Vagina (tissue), 2 donors: ENCODE measurements around the gene EMC10.

ENCODE experiments used
- CTCF ChIP-seq, 3 experiments: fragments of 450-650 bp in 2 of 3; fragments of 200-600 bp in 1 of 3; sonication (generic) in 1 of 3; IDR thresholded peaks; one replicate each; pipeline ENCODE4 v1.5.1; 2017 to 2019; ENCODE audit warnings: antibody characterized with exemption in 3 of 3, mild to moderate bottlenecking in 2 of 3, moderate library complexity in 2 of 3
- POLR2A ChIP-seq, 2 donors: fragments of 450-650 bp; IDR thresholded peaks; one replicate each; pipeline ENCODE4 v1.6.1; 2017; ENCODE audit warnings: antibody characterized with exemption in 2 of 2, mild to moderate bottlenecking in 2 of 2, moderate library complexity in 2 of 2
- POLR2AphosphoS5 ChIP-seq, 2 donors: sonication (generic); formaldehyde crosslinking; IDR thresholded peaks; one replicate each; pipeline ENCODE4 v1.9.0; 2017; ENCODE audit warnings: antibody characterized with exemption in 2 of 2, mild to moderate bottlenecking in 2 of 2, low read depth in 1 of 2; ENCODE audit not compliant: insufficient read depth in 1 of 2

GRCh38 chr19:50505856-50506611 is 29.7 kb downstream of the EMC10 start:
- TF ChIP-seq CTCF (IDR thresholded peaks at IDR 0.05) (no peak), POLR2A (IDR thresholded peaks at IDR 0.05) (no peak), POLR2AphosphoS5 (IDR thresholded peaks at IDR 0.05; ENCODE audit: insufficient read depth in 1 of 2, low read depth in 1 of 2) (no peak)
